Epithelial cell of esophagus (primary cell): ENCODE data around the gene TNK2.
"Not testable (repeated sequence)": the region's sequence is repeated elsewhere in the genome, so short reads cannot be mapped to it uniquely, and the experiment has no call there.

Source experiments
- DNase-seq: peaks from one replicate; pipeline ENCODE4 v3.0.0; 2010; ENCODE audit warnings: low read depth
- H3K4me3 ChIP-seq: 2 replicates; pipeline ENCODE4 v1.5.1; 2011; ENCODE audit warnings: mild to moderate bottlenecking, low read length, control low read depth
- CTCF ChIP-seq: IDR thresholded peaks from 2 replicates; pipeline ENCODE4 v1.5.1; 2011; ENCODE audit warnings: low read depth, mild to moderate bottlenecking, low read length, control low read depth, inconsistent platforms; ENCODE audit not compliant: insufficient read depth; ENCODE audit errors: missing control alignments

Gene TNK2

DNA sequence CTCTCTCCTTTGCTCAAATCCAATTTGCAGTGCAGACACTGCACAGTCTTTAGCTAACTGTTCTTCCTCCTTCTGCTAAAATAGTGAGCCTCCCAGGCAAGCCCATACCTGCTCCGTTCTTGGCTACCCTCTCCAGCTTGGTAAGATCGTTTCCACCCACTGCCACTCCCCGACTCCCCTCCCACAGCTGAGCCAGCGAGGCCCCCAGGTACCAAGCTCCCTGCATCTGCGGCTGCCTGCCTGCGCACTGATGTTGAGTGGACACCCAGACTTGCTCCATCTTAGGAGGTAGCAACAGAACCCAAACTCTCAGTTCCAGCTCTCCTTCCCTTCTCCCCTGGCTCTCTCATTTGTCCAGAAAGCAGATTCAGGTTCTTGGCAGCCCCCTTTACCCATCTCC is 7.9 kb upstream of the TNK2 start:
- no peak for TF ChIP-seq CTCF
- peak; percentile 63 for DNase-seq
- H3K4me3 ChIP-seq, result no peak overlapping the region

GRCh38 chr3:195914648-195915473 is 6.5 kb upstream of the TNK2 start:
- DNase-seq, result peak; percentile 100
- peak; percentile 96 for TF ChIP-seq CTCF
- peak overlapping the region; percentile 22 for H3K4me3 ChIP-seq

- not testable (repeated sequence) for H3K4me3 ChIP-seq, DNase-seq
Measured at GRCh38 chr3:195914146-195914545, 5.8 kb upstream of the TNK2 start.

- no peak overlapping the region for H3K4me3 ChIP-seq
- TF ChIP-seq CTCF, result no peak
- peak; percentile 73 for DNase-seq
Measured at GRCh38 chr3:195913382-195913781, 5.0 kb upstream of the TNK2 start.

GRCh38 chr3:195911946-195912270 is 3.6 kb upstream of the TNK2 start:
- TF ChIP-seq CTCF, result no peak
- DNase-seq, result peak; percentile 95
- peak overlapping the region; percentile 4 for H3K4me3 ChIP-seq

GRCh38 chr3:195911041-195911945 is 2.9 kb upstream of the TNK2 start:
- no peak for TF ChIP-seq CTCF
- peak; percentile 56 for DNase-seq
- peak overlapping the region; percentile 4 for H3K4me3 ChIP-seq

DNA sequence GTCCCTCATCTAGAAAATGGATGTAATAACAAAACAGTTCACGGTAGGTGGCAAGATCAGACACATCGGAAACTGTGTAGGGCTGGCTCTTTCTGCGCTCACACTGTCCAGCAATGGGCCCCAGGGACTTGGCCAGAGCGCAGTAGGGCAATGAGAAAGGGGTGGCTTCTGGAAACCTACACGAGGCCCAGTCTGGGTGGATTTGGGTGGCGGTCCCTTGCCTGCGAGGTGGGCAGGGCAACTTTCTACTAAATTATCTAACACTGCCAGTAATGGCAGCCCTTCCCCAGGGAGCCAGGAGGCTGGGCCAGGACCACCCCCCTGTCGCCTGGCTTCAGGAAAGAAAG is 2.1 kb upstream of the TNK2 start:
- no peak for TF ChIP-seq CTCF
- no peak for DNase-seq
- H3K4me3 ChIP-seq, result no peak overlapping the region
